Tibial nerve (tissue), 4 donors: ENCODE data around the gene TOE1. TPM values are rescaled to one million over a fixed set of nuclear protein-coding genes. Genes with fewer than 3 reads are reported as not detected.
A peak's percentile ranks its signal among the peaks of the same experiment; 100 is the strongest.

Experiments
- DNase-seq, 2 donors: peaks; one replicate each; pipeline ENCODE4 v3.0.0-alpha.2; 2019; ENCODE audit warnings: low spot score in 2 of 2
- H3K27ac ChIP-seq, 4 donors: fragments of 200-600 bp; sonication (generic) in 3 of 4; one replicate each; pipeline ENCODE4 v1.5.1; 2017 to 2019; ENCODE audit warnings: mild to moderate bottlenecking in 1 of 4
- H3K27me3 ChIP-seq, 2 donors: fragments of 200-600 bp; sonication (generic) in 1 of 2; one replicate each; pipeline versions ENCODE4 v1.5.1 to v1.6.0; 2017 to 2019
- H3K36me3 ChIP-seq, 3 donors: fragments of 200-600 bp; sonication (generic); one replicate each; pipeline ENCODE4 v1.5.1; 2018 to 2019
- H3K4me1 ChIP-seq, 4 donors: fragments of 200-600 bp; sonication (generic) in 3 of 4; one replicate each; pipeline ENCODE4 v1.5.1; 2017 to 2019
- H3K4me3 ChIP-seq, 4 donors: fragments of 200-600 bp; sonication (generic) in 3 of 4; one replicate each; pipeline ENCODE4 v1.5.1; 2017 to 2019; ENCODE audit warnings: mild to moderate bottlenecking in 1 of 4, moderate library complexity in 1 of 4
- H3K9me3 ChIP-seq, 4 donors: fragments of 200-600 bp; sonication (generic) in 3 of 4; one replicate each; pipeline ENCODE4 v1.5.1; 2017 to 2019
- EP300 ChIP-seq, 2 donors: sonication (generic); formaldehyde crosslinking; IDR thresholded peaks; one replicate each; pipeline ENCODE4 v1.6.1; 2017; ENCODE audit warnings: antibody characterized with exemption in 2 of 2, mild to moderate bottlenecking in 1 of 2
- POLR2A ChIP-seq, 2 donors: fragments of 450-650 bp; IDR thresholded peaks; one replicate each; pipeline ENCODE4 v1.6.1; 2017; ENCODE audit warnings: antibody characterized with exemption in 2 of 2, mild to moderate bottlenecking in 2 of 2, moderate library complexity in 2 of 2
- whole genome bisulfite sequencing, 2 donors: methylation state at CpG; one replicate each; pipeline ENCODE4 v1.1.5; 2018; 5-methylcytosine and 5-hydroxymethylcytosine counted together
- total RNA-seq, 4 donors: library from RNA; depleted of rRNA; stranded (reverse); fragments of >200 nt; gene quantifications; one replicate each; pipeline ENCODE4 v1.1.0, GENCODE V29; 2016
- TF ChIP-seq, protein P1 (sequence below), 5 experiments: fragments of 200-600 bp in 3 of 5; fragments of 450-650 bp in 2 of 5; sonication (generic) in 3 of 5; IDR thresholded peaks; one replicate each; pipeline ENCODE4 v1.5.1; 2016 to 2019; ENCODE audit warnings: antibody characterized with exemption in 5 of 5, mild to moderate bottlenecking in 3 of 5, moderate library complexity in 2 of 5

The TOE1 gene
- total RNA-seq, 4 donors from 2014 or later, result 7.4 to 16.7 (median 12.3) TPM

GRCh38 chr1:45364294-45364693 is 24.3 kb downstream of the TOE1 start:
- TF ChIP-seq POLR2A (IDR thresholded peaks at IDR 0.05) (no peak), EP300 (IDR thresholded peaks at IDR 0.05) (no peak)
- TF ChIP-seq, protein P1, sequence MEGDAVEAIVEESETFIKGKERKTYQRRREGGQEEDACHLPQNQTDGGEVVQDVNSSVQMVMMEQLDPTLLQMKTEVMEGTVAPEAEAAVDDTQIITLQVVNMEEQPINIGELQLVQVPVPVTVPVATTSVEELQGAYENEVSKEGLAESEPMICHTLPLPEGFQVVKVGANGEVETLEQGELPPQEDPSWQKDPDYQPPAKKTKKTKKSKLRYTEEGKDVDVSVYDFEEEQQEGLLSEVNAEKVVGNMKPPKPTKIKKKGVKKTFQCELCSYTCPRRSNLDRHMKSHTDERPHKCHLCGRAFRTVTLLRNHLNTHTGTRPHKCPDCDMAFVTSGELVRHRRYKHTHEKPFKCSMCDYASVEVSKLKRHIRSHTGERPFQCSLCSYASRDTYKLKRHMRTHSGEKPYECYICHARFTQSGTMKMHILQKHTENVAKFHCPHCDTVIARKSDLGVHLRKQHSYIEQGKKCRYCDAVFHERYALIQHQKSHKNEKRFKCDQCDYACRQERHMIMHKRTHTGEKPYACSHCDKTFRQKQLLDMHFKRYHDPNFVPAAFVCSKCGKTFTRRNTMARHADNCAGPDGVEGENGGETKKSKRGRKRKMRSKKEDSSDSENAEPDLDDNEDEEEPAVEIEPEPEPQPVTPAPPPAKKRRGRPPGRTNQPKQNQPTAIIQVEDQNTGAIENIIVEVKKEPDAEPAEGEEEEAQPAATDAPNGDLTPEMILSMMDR (IDR thresholded peaks at IDR 0.05), result no peak
- H3K27ac ChIP-seq, result no peak overlapping the region
- no peak for DNase-seq
- no peaks in the 10 kb centered on the region for H3K36me3 ChIP-seq
- H3K4me3 ChIP-seq, result no peak overlapping the region
- H3K27me3 ChIP-seq, result no peaks in the 10 kb centered on the region
- no peaks in the 10 kb centered on the region for H3K9me3 ChIP-seq
- WGBS, 2 donors, result 88 to 92% methylated on average over 2 of the region's 2 CpGs
- H3K4me1 ChIP-seq, result peaks cover 0 to 30% (median 16%) of the 10 kb centered on the region in 4 donors

DNA sequence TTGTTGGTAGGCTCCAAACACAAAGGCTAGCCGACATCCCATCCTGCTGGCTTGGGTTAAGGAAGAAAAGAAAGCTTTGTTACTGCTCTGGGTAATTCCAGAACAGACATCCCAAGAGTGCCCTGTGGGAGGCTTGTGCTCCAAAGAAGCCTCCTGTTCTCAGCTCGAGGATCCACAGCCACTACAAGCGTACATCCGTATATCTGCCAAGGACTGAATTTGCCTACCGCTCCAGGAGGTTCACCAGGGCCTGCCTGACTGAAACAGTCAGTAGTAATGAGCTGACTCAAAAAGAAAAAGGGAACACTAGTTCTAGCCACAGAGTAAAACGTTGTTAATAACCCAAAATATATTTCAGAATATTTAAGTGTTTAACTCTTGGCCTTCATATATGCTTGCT is 25.1 kb downstream of the TOE1 start:
- peak overlapping the region in 1 of 4 donors; percentile 33 for H3K27ac ChIP-seq
- TF ChIP-seq, protein P1 (IDR thresholded peaks at IDR 0.05), result no peak
- TF ChIP-seq POLR2A (IDR thresholded peaks at IDR 0.05) (no peak), EP300 (IDR thresholded peaks at IDR 0.05) (no peak)
- H3K27me3 ChIP-seq, result no peaks in the 10 kb centered on the region
- H3K36me3 ChIP-seq, result no peaks in the 10 kb centered on the region
- 38 to 49% methylated on average over 6 of the region's 6 CpGs for WGBS, 2 donors
- no peak overlapping the region for H3K4me3 ChIP-seq
- DNase-seq, result no peak
- H3K4me1 ChIP-seq, result peaks cover 0 to 24% (median 15%) of the 10 kb centered on the region in 4 donors
- no peaks in the 10 kb centered on the region for H3K9me3 ChIP-seq

DNA sequence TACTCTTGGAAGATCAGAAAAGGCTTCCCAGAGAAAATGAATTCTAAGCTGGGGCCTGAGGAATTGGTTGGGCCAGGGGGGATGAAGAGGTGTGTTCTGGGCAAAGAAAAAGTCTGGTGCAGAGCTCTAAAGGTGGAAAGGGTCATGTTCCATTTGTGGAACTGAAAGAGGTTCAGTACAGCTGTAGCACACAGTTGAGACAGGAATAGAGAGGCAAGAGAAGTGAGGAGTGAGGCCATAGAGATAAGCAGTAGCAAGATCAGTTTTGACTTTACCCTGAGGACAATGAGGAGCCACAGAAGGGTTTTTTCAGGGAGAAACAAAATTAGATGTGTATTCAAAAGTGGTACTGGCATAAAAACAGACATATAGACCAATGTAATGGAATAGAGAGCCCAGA is 30.6 kb downstream of the TOE1 start:
- Histone ChIP-seq H3K4me1 (peaks cover 0 to 11% (median 4%) of the 10 kb centered on the region in 4 donors), H3K27ac (no peak overlapping the region), H3K4me3 (no peak overlapping the region), H3K9me3 (no peaks in the 10 kb centered on the region), H3K36me3 (no peaks in the 10 kb centered on the region), H3K27me3 (no peaks in the 10 kb centered on the region)
- DNase-seq, result no peak
- TF ChIP-seq, protein P1 (IDR thresholded peaks at IDR 0.05), result no peak
- TF ChIP-seq EP300 (IDR thresholded peaks at IDR 0.05), result no peak
- no peak for TF ChIP-seq POLR2A (IDR thresholded peaks at IDR 0.05)

GRCh38 chr1:45373573-45373972 is 33.6 kb downstream of the TOE1 start:
- DNase-seq, result no peak
- Histone ChIP-seq H3K36me3 (no peaks in the 10 kb centered on the region), H3K27me3 (no peaks in the 10 kb centered on the region), H3K9me3 (no peaks in the 10 kb centered on the region), H3K4me3 (no peak overlapping the region), H3K27ac (peak overlapping the region in 1 of 4 donors; percentile 43), H3K4me1 (peaks cover 0 to 22% (median 4%) of the 10 kb centered on the region in 4 donors)
- TF ChIP-seq, protein P1 (IDR thresholded peaks at IDR 0.05), result no peak
- TF ChIP-seq EP300 (IDR thresholded peaks at IDR 0.05) (no peak), POLR2A (IDR thresholded peaks at IDR 0.05) (no peak)

- TF ChIP-seq POLR2A (IDR thresholded peaks at IDR 0.05) (no peak), EP300 (IDR thresholded peaks at IDR 0.05) (no peak)
- TF ChIP-seq, protein P1 (IDR thresholded peaks at IDR 0.05), result no peak
- Histone ChIP-seq H3K9me3 (no peaks in the 10 kb centered on the region), H3K27ac (peak overlapping the region in 1 of 4 donors; percentile 55), H3K36me3 (no peaks in the 10 kb centered on the region), H3K4me3 (no peak overlapping the region), H3K4me1 (peaks cover 0 to 22% (median 4%) of the 10 kb centered on the region in 4 donors), H3K27me3 (no peaks in the 10 kb centered on the region)
- WGBS, 2 donors, result 58 to 64% methylated on average over 3 of the region's 3 CpGs
- DNase-seq, result no peak
Measured at GRCh38 chr1:45375104-45376090, 35.4 kb downstream of the TOE1 start.
